Activated naive CD8-positive, alpha-beta T cell (primary cell): ENCODE results near the gene IRX3.

Source experiments
- H3K27ac Mint-ChIP-seq: one replicate; pipeline ENCODE4 v1.8.0; 2021; ENCODE audit warnings: mixed read lengths
- H3K27me3 Mint-ChIP-seq: one replicate; pipeline ENCODE4 v1.8.0; 2021; ENCODE audit warnings: mixed read lengths
- H3K36me3 Mint-ChIP-seq: one replicate; pipeline ENCODE4 v1.8.0; 2021; ENCODE audit warnings: mixed read lengths
- H3K4me1 Mint-ChIP-seq: one replicate; pipeline ENCODE4 v1.8.0; 2021; ENCODE audit warnings: low read depth, mixed read lengths
- H3K4me3 Mint-ChIP-seq: one replicate; pipeline ENCODE4 v1.8.0; 2021; ENCODE audit warnings: mild to moderate bottlenecking, mixed read lengths
- H3K9me3 Mint-ChIP-seq: one replicate; pipeline ENCODE4 v1.8.0; 2021; ENCODE audit warnings: low read depth, mixed read lengths

Gene IRX3

GRCh38 chr16:54239456-54239855 is 47.1 kb downstream of the IRX3 start:
- H3K4me1 Mint-ChIP-seq: no peaks in the 10 kb centered on the region
- no peaks in the 10 kb centered on the region for H3K27me3 Mint-ChIP-seq
- no peaks in the 10 kb centered on the region for H3K36me3 Mint-ChIP-seq
- H3K27ac Mint-ChIP-seq: no peak overlapping the region
- H3K9me3 Mint-ChIP-seq: no peaks in the 10 kb centered on the region
- no peak overlapping the region for H3K4me3 Mint-ChIP-seq

GRCh38 chr16:54236773-54237172 is 49.8 kb downstream of the IRX3 start:
- Mint-ChIP-seq H3K9me3 (no peaks in the 10 kb centered on the region), H3K27me3 (peaks cover 2% of the 10 kb centered on the region), H3K27ac (no peak overlapping the region), H3K4me3 (no peak overlapping the region), H3K4me1 (no peaks in the 10 kb centered on the region), H3K36me3 (no peaks in the 10 kb centered on the region)

GRCh38 chr16:54233615-54234014 is 53.0 kb downstream of the IRX3 start:
- H3K4me3 Mint-ChIP-seq: no peak overlapping the region
- no peaks in the 10 kb centered on the region for H3K4me1 Mint-ChIP-seq
- no peaks in the 10 kb centered on the region for H3K36me3 Mint-ChIP-seq
- H3K9me3 Mint-ChIP-seq: no peaks in the 10 kb centered on the region
- H3K27me3 Mint-ChIP-seq: peaks cover 3% of the 10 kb centered on the region
- no peak overlapping the region for H3K27ac Mint-ChIP-seq
